ENCODE results near the gene SRRM2. TPM values are rescaled to one million over a fixed set of nuclear protein-coding genes. Genes with fewer than 3 reads are reported as not detected.

SRRM2 gene
- total RNA-seq, 1 experiment from 2014 or later = 617 TPM

DNA sequence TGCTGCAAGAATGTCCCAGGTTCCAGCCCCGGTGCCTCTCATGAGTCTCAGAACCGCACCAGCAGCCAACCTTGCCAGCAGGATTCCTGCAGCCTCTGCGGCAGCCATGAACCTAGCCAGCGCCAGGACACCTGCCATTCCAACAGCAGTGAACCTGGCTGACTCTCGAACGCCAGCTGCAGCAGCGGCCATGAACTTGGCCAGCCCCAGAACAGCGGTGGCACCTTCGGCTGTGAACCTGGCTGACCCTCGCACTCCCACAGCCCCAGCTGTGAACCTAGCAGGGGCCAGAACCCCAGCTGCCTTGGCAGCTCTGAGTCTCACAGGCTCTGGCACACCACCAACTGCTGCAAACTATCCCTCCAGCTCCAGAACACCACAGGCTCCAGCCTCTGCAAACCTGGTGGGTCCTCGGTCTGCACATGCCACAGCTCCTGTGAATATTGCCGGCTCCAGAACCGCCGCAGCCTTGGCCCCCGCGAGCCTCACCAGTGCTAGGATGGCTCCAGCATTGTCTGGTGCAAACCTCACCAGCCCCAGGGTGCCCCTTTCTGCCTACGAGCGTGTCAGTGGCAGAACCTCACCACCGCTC, 14.8 kb downstream of the SRRM2 start:
- POLR2A ChIA-PET = no interaction called here
- Histone ChIP-seq H3K36me3 (ENCODE audit: control insufficient read depth, insufficient read depth, low read length) (peaks cover 28% of the 10 kb centered on the region), H3K27ac (ENCODE audit: low read length) (peak overlapping the region; percentile 98), H3K4me3 (ENCODE audit: low read depth in 2 of 2, low read length in 2 of 2) (no peak overlapping the region), H3K27me3 (ENCODE audit: control insufficient read depth, insufficient read depth, low read length) (no peaks in the 10 kb centered on the region), H3K4me1 (ENCODE audit: control insufficient read depth, insufficient read depth, low read length) (peaks cover 59% of the 10 kb centered on the region), H3K9me3 (ENCODE audit: control insufficient read depth, insufficient read depth, low read depth, low read length) (no peaks in the 10 kb centered on the region; the same call in 1 of the 2 replicates)
- BruUV-seq (replicated peaks) = no TSS peak
- CTCF ChIA-PET = no interaction called here
- intact Hi-C loops (cut with micrococcal nuclease; ENCODE audit: unreplicated experiment) (no loop called here), in situ Hi-C loops (cut with HindIII; ENCODE audit: low pct_unique_long_range_greater_than_20kb, low sequenced_read_pairs) (no loop called here)
- ATAC-seq (no peak), DNase-seq (ENCODE audit: low read depth, low spot score) (no peak)
- TF ChIP-seq POLR2AphosphoS5 (IDR thresholded peaks at IDR 0.05; ENCODE audit: low read depth, low read length) = no peak
- TF ChIP-seq TCF7L2 (IDR thresholded peaks at IDR 0.05; ENCODE audit: low read depth, low read length) = no peak
- TF ChIP-seq, protein P1, sequence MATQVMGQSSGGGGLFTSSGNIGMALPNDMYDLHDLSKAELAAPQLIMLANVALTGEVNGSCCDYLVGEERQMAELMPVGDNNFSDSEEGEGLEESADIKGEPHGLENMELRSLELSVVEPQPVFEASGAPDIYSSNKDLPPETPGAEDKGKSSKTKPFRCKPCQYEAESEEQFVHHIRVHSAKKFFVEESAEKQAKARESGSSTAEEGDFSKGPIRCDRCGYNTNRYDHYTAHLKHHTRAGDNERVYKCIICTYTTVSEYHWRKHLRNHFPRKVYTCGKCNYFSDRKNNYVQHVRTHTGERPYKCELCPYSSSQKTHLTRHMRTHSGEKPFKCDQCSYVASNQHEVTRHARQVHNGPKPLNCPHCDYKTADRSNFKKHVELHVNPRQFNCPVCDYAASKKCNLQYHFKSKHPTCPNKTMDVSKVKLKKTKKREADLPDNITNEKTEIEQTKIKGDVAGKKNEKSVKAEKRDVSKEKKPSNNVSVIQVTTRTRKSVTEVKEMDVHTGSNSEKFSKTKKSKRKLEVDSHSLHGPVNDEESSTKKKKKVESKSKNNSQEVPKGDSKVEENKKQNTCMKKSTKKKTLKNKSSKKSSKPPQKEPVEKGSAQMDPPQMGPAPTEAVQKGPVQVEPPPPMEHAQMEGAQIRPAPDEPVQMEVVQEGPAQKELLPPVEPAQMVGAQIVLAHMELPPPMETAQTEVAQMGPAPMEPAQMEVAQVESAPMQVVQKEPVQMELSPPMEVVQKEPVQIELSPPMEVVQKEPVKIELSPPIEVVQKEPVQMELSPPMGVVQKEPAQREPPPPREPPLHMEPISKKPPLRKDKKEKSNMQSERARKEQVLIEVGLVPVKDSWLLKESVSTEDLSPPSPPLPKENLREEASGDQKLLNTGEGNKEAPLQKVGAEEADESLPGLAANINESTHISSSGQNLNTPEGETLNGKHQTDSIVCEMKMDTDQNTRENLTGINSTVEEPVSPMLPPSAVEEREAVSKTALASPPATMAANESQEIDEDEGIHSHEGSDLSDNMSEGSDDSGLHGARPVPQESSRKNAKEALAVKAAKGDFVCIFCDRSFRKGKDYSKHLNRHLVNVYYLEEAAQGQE (IDR thresholded peaks at IDR 0.05; ENCODE audit: insufficient read depth in 1 of 2, low read depth in 2 of 2, low read length in 1 of 2) = no peak
- TF ChIP-seq SIN3A (IDR thresholded peaks at IDR 0.05; ENCODE audit: borderline replicate concordance, insufficient read depth, low read depth, low read length) = no peak
- TF ChIP-seq, protein P2, sequence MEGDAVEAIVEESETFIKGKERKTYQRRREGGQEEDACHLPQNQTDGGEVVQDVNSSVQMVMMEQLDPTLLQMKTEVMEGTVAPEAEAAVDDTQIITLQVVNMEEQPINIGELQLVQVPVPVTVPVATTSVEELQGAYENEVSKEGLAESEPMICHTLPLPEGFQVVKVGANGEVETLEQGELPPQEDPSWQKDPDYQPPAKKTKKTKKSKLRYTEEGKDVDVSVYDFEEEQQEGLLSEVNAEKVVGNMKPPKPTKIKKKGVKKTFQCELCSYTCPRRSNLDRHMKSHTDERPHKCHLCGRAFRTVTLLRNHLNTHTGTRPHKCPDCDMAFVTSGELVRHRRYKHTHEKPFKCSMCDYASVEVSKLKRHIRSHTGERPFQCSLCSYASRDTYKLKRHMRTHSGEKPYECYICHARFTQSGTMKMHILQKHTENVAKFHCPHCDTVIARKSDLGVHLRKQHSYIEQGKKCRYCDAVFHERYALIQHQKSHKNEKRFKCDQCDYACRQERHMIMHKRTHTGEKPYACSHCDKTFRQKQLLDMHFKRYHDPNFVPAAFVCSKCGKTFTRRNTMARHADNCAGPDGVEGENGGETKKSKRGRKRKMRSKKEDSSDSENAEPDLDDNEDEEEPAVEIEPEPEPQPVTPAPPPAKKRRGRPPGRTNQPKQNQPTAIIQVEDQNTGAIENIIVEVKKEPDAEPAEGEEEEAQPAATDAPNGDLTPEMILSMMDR (IDR thresholded peaks at IDR 0.05) = no peak

DNA sequence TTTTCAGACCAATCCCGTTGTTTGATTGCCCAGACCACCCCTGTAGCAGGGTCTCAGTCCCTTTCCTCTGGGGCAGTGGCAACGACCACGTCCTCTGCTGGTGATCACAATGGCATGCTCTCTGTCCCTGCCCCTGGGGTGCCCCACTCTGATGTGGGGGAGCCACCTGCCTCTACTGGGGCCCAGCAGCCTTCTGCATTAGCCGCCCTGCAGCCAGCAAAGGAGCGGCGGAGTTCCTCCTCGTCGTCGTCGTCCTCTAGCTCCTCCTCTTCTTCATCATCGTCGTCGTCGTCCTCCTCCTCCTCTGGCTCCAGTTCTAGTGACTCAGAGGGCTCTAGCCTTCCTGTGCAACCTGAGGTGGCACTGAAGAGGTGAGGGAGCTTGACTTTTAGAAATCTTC, 15.5 kb downstream of the SRRM2 start:
- TF ChIP-seq SIN3A (IDR thresholded peaks at IDR 0.05; ENCODE audit: borderline replicate concordance, insufficient read depth, low read depth, low read length) = no peak
- TF ChIP-seq, protein P2 (IDR thresholded peaks at IDR 0.05) = no peak
- TF ChIP-seq, protein P1 (IDR thresholded peaks at IDR 0.05; ENCODE audit: insufficient read depth in 1 of 2, low read depth in 2 of 2, low read length in 1 of 2) = no peak
- no peak for TF ChIP-seq POLR2AphosphoS5 (IDR thresholded peaks at IDR 0.05; ENCODE audit: low read depth, low read length)
- TF ChIP-seq TCF7L2 (IDR thresholded peaks at IDR 0.05; ENCODE audit: low read depth, low read length) = no peak
- Histone ChIP-seq H3K36me3 (ENCODE audit: control insufficient read depth, insufficient read depth, low read length) (peaks cover 22% of the 10 kb centered on the region), H3K4me1 (ENCODE audit: control insufficient read depth, insufficient read depth, low read length) (peaks cover 64% of the 10 kb centered on the region), H3K4me3 (ENCODE audit: low read depth in 2 of 2, low read length in 2 of 2) (no peak overlapping the region), H3K27ac (ENCODE audit: low read length) (peak overlapping the region; percentile 98), H3K27me3 (ENCODE audit: control insufficient read depth, insufficient read depth, low read length) (no peaks in the 10 kb centered on the region), H3K9me3 (ENCODE audit: control insufficient read depth, insufficient read depth, low read depth, low read length) (no peaks in the 10 kb centered on the region; the same call in 1 of the 2 replicates)
- intact Hi-C loops (cut with micrococcal nuclease; ENCODE audit: unreplicated experiment) = no loop called here
- ChIA-PET POLR2A (interaction anchor here (0.9 kb wide), 1 partner anchor 11 kb away, joined by 9 read pairs; no protein-coding TSS in a partner anchor), CTCF (no interaction called here)
- BruUV-seq (replicated peaks) = no TSS peak
- no peak for DNase-seq (ENCODE audit: low read depth, low spot score)
- peak; percentile 9 for ATAC-seq
- in situ Hi-C loops (cut with HindIII; ENCODE audit: low pct_unique_long_range_greater_than_20kb, low sequenced_read_pairs) = no loop called here

Measured in Panc1 (cell line).